Measurements from ENCODE around the gene MAPT. TPM values are rescaled to one million over a fixed set of nuclear protein-coding genes. Genes with fewer than 3 reads are reported as not detected.

The MAPT gene
- total and polyA plus RNA-seq, 2 of the 13 experiments (the other 11 are each of a cell fraction or from before 2014, with no cell fraction given) = 2.1 to 2.8 TPM

GRCh38 chr17:45935710-45936509 lies 41.6 kb downstream of the MAPT start (continued):
- TF ChIP-seq SNRNP70 (IDR thresholded peaks at IDR 0.05; ENCODE audit: low read depth, low read length) = no peak
- peak; percentile 98 for TF ChIP-seq RARA (CRISPR knock-in tag; IDR thresholded peaks at IDR 0.05)
- no peak; the same call in 1 of the 2 replicates for TF ChIP-seq ZNF44 (CRISPR knock-in tag; IDR thresholded peaks at IDR 0.05)
- no peak for TF ChIP-seq ZBTB1 (CRISPR knock-in tag; IDR thresholded peaks at IDR 0.05; ENCODE audit: borderline replicate concordance)
- no peak for TF ChIP-seq SETDB1 (CRISPR knock-in tag; IDR thresholded peaks at IDR 0.05; ENCODE audit: borderline replicate concordance)
- TF ChIP-seq ARID4A (CRISPR knock-in tag; IDR thresholded peaks at IDR 0.05; ENCODE audit: borderline replicate concordance) = peak; percentile 76
- TF ChIP-seq MBNL3 (CRISPR knock-in tag; conservative IDR thresholded peaks at IDR 0.05) = no peak
- TF ChIP-seq KDM2A (CRISPR knock-in tag; IDR thresholded peaks at IDR 0.05; ENCODE audit: borderline replicate concordance, low read depth) = peak; percentile 91
- TF ChIP-seq ZNF329 (CRISPR knock-in tag; IDR thresholded peaks at IDR 0.05; ENCODE audit: low read depth) = no peak; the same call in 1 of the 2 replicates
- no peak for TF ChIP-seq ZNF12 (CRISPR knock-in tag; IDR thresholded peaks at IDR 0.05)
- TF ChIP-seq DR1 (CRISPR knock-in tag; IDR thresholded peaks at IDR 0.05) = no peak; the same call in 1 of the 2 replicates
- TF ChIP-seq NR2F2 (IDR thresholded peaks at IDR 0.05; ENCODE audit: borderline replicate concordance, low read depth) = peak; percentile 82; the same call in 1 of the 2 replicates
- TF ChIP-seq ZSCAN5A (CRISPR knock-in tag; IDR thresholded peaks at IDR 0.05; ENCODE audit: borderline replicate concordance) = peak; percentile 42; the same call in 1 of the 2 replicates
- TF ChIP-seq AKNA (CRISPR knock-in tag; IDR thresholded peaks at IDR 0.05; ENCODE audit: borderline replicate concordance) = no peak
- no peak for TF ChIP-seq NONO (IDR thresholded peaks at IDR 0.05)
- TF ChIP-seq NONO (CRISPR knock-in tag; conservative IDR thresholded peaks at IDR 0.05) = peak; percentile 93
- TF ChIP-seq HOXA7 (CRISPR knock-in tag; IDR thresholded peaks at IDR 0.05) = 0 out of 2 replicates have a peak, but pooled peaks have one; percentile 50

All from HepG2 (cell line).